Tibial nerve (tissue), 4 donors: ENCODE results near the gene GLRX5.

Experiments used
- EP300 ChIP-seq, 2 donors: sonication (generic); formaldehyde crosslinking; IDR thresholded peaks; one replicate each; pipeline ENCODE4 v1.6.1; 2017; ENCODE audit warnings: antibody characterized with exemption in 2 of 2, mild to moderate bottlenecking in 1 of 2
- POLR2A ChIP-seq, 2 donors: fragments of 450-650 bp; IDR thresholded peaks; one replicate each; pipeline ENCODE4 v1.6.1; 2017; ENCODE audit warnings: antibody characterized with exemption in 2 of 2, mild to moderate bottlenecking in 2 of 2, moderate library complexity in 2 of 2
- TF ChIP-seq, protein P1 (sequence below), 5 experiments: fragments of 200-600 bp in 3 of 5; fragments of 450-650 bp in 2 of 5; sonication (generic) in 3 of 5; IDR thresholded peaks; one replicate each; pipeline ENCODE4 v1.5.1; 2016 to 2019; ENCODE audit warnings: antibody characterized with exemption in 5 of 5, mild to moderate bottlenecking in 3 of 5, moderate library complexity in 2 of 5

DNA sequence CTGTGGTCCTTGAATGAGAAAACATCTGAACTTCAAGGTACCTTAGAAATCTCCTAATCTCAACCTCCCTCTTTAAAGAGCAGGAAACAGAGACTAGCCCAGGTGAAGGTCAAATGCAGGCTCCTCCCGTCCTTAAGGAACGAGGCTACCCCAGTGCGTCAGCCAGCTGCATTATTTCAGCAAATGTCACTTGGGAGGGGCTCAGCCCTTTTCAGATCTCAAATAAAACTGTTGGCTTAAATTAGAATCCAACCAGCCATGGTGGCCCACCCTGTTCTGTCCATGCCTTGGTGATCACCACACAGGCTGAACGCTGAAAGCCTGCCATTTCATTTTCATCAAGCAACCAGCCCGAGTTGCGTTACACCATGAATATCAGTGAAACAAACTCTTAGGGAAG lies 25.4 kb upstream of the GLRX5 start:
- TF ChIP-seq, protein P1, sequence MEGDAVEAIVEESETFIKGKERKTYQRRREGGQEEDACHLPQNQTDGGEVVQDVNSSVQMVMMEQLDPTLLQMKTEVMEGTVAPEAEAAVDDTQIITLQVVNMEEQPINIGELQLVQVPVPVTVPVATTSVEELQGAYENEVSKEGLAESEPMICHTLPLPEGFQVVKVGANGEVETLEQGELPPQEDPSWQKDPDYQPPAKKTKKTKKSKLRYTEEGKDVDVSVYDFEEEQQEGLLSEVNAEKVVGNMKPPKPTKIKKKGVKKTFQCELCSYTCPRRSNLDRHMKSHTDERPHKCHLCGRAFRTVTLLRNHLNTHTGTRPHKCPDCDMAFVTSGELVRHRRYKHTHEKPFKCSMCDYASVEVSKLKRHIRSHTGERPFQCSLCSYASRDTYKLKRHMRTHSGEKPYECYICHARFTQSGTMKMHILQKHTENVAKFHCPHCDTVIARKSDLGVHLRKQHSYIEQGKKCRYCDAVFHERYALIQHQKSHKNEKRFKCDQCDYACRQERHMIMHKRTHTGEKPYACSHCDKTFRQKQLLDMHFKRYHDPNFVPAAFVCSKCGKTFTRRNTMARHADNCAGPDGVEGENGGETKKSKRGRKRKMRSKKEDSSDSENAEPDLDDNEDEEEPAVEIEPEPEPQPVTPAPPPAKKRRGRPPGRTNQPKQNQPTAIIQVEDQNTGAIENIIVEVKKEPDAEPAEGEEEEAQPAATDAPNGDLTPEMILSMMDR (IDR thresholded peaks at IDR 0.05), result no peak
- TF ChIP-seq POLR2A (IDR thresholded peaks at IDR 0.05), result no peak
- no peak for TF ChIP-seq EP300 (IDR thresholded peaks at IDR 0.05)
